ENCODE data around the gene TBC1D16.

The TBC1D16 gene

GRCh38 chr17:80017226-80018010 lies 18.3 kb downstream of the TBC1D16 start:
- H3K4me3 ChIP-seq (ENCODE audit: low read depth, low read length): no peak overlapping the region
- TF ChIP-seq, protein P1, sequence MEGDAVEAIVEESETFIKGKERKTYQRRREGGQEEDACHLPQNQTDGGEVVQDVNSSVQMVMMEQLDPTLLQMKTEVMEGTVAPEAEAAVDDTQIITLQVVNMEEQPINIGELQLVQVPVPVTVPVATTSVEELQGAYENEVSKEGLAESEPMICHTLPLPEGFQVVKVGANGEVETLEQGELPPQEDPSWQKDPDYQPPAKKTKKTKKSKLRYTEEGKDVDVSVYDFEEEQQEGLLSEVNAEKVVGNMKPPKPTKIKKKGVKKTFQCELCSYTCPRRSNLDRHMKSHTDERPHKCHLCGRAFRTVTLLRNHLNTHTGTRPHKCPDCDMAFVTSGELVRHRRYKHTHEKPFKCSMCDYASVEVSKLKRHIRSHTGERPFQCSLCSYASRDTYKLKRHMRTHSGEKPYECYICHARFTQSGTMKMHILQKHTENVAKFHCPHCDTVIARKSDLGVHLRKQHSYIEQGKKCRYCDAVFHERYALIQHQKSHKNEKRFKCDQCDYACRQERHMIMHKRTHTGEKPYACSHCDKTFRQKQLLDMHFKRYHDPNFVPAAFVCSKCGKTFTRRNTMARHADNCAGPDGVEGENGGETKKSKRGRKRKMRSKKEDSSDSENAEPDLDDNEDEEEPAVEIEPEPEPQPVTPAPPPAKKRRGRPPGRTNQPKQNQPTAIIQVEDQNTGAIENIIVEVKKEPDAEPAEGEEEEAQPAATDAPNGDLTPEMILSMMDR (IDR thresholded peaks at IDR 0.05; ENCODE audit: insufficient read depth, low read depth, low read length, missing control alignments): no peak
- no peak for DNase-seq (ENCODE audit: low read depth)

GRCh38 chr17:80012765-80013741 lies 22.6 kb downstream of the TBC1D16 start:
- TF ChIP-seq, protein P1 (IDR thresholded peaks at IDR 0.05; ENCODE audit: insufficient read depth, low read depth, low read length, missing control alignments): no peak
- no peak for DNase-seq (ENCODE audit: low read depth)
- no peak overlapping the region for H3K4me3 ChIP-seq (ENCODE audit: low read depth, low read length)

- TF ChIP-seq, protein P1 (IDR thresholded peaks at IDR 0.05; ENCODE audit: insufficient read depth, low read depth, low read length, missing control alignments): no peak
- no peak for DNase-seq (ENCODE audit: low read depth)
Measured at GRCh38 chr17:80011989-80012555, 23.6 kb downstream of the TBC1D16 start.

GRCh38 chr17:80010283-80010858 lies 25.3 kb downstream of the TBC1D16 start:
- no peak for DNase-seq (ENCODE audit: low read depth)
- H3K4me3 ChIP-seq (ENCODE audit: low read depth, low read length): no peak overlapping the region
- TF ChIP-seq, protein P1 (IDR thresholded peaks at IDR 0.05; ENCODE audit: insufficient read depth, low read depth, low read length, missing control alignments): no peak

More at GRCh38 chr17:80011989-80012555, 23.6 kb downstream of the TBC1D16 start:
- no peak overlapping the region for H3K4me3 ChIP-seq (ENCODE audit: low read depth, low read length)

DNA sequence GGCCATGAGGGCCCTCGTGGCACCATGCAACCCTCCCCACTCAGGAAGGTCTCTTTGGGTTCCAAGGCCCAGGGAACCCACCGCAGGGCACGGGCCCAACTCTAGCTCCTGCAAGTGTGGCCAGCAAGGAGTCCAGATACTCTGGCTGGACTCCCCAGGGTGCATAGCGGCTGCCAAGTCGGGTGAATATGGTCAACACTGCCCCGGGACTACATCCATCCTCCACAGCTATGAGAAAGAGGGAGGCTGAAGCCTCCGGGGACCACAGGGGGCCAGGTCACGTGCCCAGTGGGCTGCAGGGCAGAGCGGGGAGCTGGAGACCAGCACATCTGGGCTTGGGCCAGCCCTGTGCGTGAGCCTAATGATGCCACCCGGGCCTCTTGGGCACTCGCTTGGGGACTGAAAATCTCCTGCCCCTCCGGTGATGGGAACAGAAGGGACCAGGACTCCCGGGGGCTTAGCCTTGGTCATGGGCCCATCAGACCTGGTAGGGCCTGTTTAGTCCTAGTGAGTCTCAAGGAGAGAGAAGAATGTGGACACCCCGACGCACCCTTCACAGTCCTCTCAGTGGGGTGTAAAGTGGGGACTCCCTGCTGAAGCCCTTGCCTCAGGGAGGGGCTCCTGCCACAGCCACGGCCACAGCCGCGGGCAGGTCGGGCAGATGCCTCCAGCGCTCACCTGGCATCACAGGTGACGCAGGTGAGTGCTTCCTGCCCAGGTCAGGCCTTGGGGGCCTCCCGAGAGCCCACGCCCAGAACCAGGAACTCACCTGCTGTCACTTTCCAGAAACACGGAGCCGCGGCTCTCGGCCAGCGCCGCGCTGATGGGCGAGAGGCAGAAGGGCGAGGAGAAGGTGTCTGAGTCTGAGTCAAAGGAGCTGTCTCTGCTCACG lies 26.0 kb downstream of the TBC1D16 start:
- H3K4me3 ChIP-seq (ENCODE audit: low read depth, low read length): no peak overlapping the region
- DNase-seq (ENCODE audit: low read depth): no peak

More for the DNA sequence above, 26.0 kb downstream of the TBC1D16 start:
- TF ChIP-seq, protein P1 (IDR thresholded peaks at IDR 0.05; ENCODE audit: insufficient read depth, low read depth, low read length, missing control alignments): no peak
